HG02642 (cell line): ENCODE results near the gene PIPOX.

ENCODE experiments used
- ATAC-seq: cut with Tn5 transposase; IDR thresholded peaks from one replicate; pipeline ENCODE4 v1.9.1; 2021; ENCODE audit warnings: mild to moderate bottlenecking; ENCODE audit not compliant: unreplicated experiment, poor library complexity

Gene PIPOX

DNA sequence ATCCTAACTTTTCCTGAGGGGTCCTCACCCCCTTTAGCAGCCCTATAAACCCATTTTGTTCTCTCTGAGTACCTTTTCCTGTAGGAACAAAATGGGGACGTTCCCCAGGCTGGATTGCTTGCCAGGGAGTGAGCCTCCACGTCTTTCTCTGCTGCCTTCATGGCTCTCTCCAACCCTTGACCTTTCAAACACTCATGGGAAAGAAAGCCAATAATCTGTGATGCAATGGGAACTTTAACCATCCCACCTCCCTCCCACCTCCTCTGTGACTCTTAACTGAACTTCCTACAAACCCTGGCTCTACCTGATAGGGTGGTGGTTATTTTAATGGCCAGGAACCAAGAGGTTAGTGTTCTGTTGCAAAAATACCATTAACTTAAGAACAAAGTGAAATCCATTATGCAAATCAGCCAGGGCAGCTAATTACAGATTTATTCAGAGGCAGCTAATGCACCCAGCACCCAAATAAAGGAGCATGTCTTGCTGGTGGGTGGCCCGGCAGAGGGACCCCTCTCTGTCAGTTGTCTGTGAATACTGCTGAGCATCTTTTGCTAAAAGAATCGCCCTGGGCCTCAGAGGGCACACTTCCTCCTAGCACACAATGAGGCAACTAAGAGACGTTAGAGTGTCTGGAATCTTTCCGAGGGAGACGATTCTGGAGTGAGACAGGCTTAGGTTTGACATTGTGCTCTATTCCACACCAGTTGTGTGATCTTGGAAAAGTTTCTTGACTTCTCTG is 3.0 kb downstream of the PIPOX start:
- ATAC-seq = no peak

DNA sequence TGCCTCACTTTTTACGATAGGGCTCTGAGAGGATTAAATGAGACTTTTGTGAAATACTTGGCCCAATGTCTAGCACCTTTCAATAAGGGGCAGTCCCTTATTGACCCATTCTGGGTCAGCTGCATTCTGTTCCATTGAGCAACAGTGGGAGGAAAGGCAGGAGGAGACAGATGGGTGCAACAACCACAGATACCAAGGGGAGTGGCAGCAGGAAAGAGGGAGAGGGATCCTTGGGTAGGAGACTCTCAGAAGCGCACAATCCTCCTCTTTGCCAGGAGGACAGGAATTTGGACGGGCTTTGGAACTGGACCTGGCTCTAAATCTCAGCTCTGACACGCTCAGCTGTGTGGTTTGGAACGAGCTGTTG is 3.5 kb downstream of the PIPOX start:
- ATAC-seq = no peak

- ATAC-seq = no peak
Measured at GRCh38 chr17:29048440-29049368, 5.8 kb downstream of the PIPOX start.

- ATAC-seq = no peak
Measured at GRCh38 chr17:29049541-29050145, 6.7 kb downstream of the PIPOX start.

- ATAC-seq = no peak
Measured at GRCh38 chr17:29050176-29050575, 7.2 kb downstream of the PIPOX start.

- ATAC-seq = no peak
Measured at GRCh38 chr17:29051194-29051593, 8.3 kb downstream of the PIPOX start.

- no peak for ATAC-seq
Measured at GRCh38 chr17:29051731-29052130, 8.8 kb downstream of the PIPOX start.

- ATAC-seq = no peak
Measured at GRCh38 chr17:29054835-29055234, 11.9 kb downstream of the PIPOX start.

DNA sequence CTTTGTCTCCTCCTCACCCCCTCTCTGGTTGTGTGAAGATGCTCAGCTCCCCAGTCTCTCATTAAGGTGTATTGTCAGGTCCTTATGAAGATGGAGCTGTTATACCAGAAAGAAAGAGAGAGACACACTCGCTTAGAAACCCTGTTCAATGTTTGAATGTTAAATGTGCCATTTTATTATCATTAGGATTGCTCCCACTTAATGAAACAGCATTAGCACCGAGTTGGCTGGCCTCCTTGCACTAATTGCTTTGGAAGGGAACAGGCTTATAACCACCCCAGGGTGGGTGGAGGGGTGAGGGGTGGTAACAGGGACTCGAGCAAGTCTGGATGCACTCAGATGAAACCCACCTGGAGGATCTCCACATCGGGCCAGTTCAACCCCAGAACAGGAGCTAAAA is 14.4 kb downstream of the PIPOX start:
- no peak for ATAC-seq

DNA sequence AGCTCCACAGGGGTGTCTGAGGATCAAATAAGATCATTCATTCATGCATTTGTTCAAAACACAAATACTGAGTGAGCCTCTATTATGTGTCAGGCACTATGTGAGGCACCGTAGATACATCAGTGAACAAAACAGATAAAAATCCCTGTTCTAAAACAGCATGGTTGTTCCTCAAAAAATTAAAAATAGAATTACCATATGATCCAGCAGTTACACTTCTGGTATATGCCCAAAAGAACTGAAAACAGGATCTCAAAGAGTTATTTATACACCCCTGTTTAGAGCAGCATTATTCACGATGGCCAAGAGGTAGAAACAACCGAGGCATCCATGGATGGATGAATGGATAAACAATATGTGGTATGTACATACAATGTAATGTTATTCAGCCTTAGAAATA is 15.4 kb downstream of the PIPOX start:
- ATAC-seq = no peak

- no peak for ATAC-seq
Measured at GRCh38 chr17:29059281-29059680, 16.3 kb downstream of the PIPOX start.

- ATAC-seq = no peak
Measured at GRCh38 chr17:29060475-29060874, 17.5 kb downstream of the PIPOX start.

GRCh38 chr17:29061036-29061435 is 18.1 kb downstream of the PIPOX start:
- no peak for ATAC-seq

GRCh38 chr17:29062215-29062614 is 19.3 kb downstream of the PIPOX start:
- no peak for ATAC-seq

GRCh38 chr17:29063992-29064391 is 21.1 kb downstream of the PIPOX start:
- ATAC-seq = no peak

- no peak for ATAC-seq
Measured at GRCh38 chr17:29066047-29066446, 23.1 kb downstream of the PIPOX start.

DNA sequence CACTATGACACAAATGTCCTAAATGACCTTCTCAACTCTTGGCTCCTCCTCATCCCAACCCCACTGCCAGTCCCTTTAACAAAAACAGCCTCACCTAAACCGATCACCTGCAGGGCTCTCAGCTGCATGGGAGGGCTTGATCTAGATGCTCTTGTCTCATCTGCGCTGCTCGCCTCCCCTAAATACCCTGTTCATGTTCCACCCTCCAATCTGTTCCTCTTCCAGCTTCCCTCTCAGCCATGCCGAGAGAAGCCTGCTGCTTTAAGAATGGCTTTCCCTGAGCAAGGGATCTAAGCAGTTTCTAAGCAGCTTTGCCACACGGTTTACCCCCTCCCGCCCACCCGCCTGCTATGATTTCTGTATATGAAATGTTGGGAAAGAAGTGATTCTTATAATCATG is 23.7 kb downstream of the PIPOX start:
- no peak for ATAC-seq

DNA sequence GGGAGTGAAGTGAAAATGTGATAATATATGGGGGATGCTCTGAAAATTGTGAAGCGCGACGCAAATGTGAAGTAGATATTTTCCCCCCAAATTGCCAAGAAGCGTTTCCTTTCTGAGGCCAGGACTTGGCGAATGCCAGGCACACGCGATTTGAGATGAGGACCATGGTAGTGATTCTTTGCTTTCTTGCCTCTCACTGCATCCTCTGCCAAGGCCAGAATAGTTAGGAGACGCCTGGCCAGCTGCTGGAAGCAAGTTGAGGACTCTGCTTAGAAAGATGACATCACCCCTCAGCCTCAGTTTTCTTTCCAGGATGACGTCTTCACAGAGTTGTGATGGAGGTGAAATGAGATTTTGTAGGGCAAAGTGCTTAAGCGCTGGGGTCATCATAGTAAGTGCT is 25.9 kb downstream of the PIPOX start:
- ATAC-seq = no peak

- ATAC-seq = no peak
Measured at GRCh38 chr17:29069526-29070041, 26.6 kb downstream of the PIPOX start.

GRCh38 chr17:29070308-29070707 is 27.4 kb downstream of the PIPOX start:
- ATAC-seq = no peak

DNA sequence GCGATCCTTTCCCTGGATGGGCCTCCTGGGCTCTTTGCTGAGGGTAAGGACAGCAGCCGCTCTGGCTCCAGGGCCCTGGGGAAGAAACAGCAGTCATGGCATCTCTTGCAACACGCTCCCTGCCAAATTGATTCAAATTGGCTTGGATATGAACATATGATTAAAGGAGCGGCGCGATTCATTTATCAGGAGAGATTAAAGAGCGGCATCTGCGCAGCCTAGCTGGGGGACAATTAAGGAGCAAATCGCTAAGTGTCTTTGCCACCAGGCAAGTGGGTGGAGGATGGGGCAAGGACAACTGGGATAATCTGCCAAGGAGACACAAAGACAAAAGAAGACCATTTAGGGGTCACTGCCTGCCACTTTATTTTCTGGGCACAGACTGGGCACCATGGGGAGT is 27.8 kb downstream of the PIPOX start:
- ATAC-seq = no peak
